Spinal cord (tissue), 10 donors: Measurements from ENCODE around the gene CCNA1. TPM values are rescaled to one million over a fixed set of nuclear protein-coding genes. Genes with fewer than 3 reads are reported as not detected.

ENCODE experiments used
- DNase-seq, 6 donors: peaks; one replicate each; pipeline versions ENCODE4 v3.0.0 to v3.0.0-alpha.2; 2013 to 2015; ENCODE audit warnings: low spot score in 6 of 6, low read depth in 4 of 6
- H3K27ac ChIP-seq: one replicate; pipeline ENCODE4 v1.5.1; 2013; ENCODE audit warnings: low read depth, low read length, control low read depth
- H3K27me3 ChIP-seq: one replicate; pipeline ENCODE4 v1.6.1; 2013; ENCODE audit warnings: low read length; ENCODE audit not compliant: control insufficient read depth, insufficient read depth
- H3K36me3 ChIP-seq: one replicate; pipeline ENCODE4 v1.6.1; 2013; ENCODE audit warnings: low read length; ENCODE audit not compliant: control insufficient read depth, insufficient read depth
- H3K4me1 ChIP-seq: one replicate; pipeline ENCODE4 v1.6.1; 2013; ENCODE audit warnings: low read length; ENCODE audit not compliant: control insufficient read depth, insufficient read depth
- H3K4me3 ChIP-seq: one replicate; pipeline ENCODE4 v1.5.1; 2013; ENCODE audit warnings: low read depth, low read length, control low read depth
- H3K9me3 ChIP-seq: one replicate; pipeline ENCODE4 v1.6.1; 2013; ENCODE audit warnings: low read length; ENCODE audit not compliant: control insufficient read depth, insufficient read depth
- WGBS: methylation state at CpG from one replicate; pipeline ENCODE4 v1.1.5; 2013; ENCODE audit warnings: missing lambda C conversion rate; ENCODE audit not compliant: insufficient coverage; 5-methylcytosine and 5-hydroxymethylcytosine counted together
- long read RNA-seq, 4 donors: transcript quantifications; one replicate each; lab custom pipeline, GENCODE V29; 2026
- polyA plus RNA-seq, 2 donors: library from polyadenylated mRNA; unstranded; fragments of 120-200 nt; gene quantifications; one replicate each; pipeline ENCODE4 v1.2.1, GENCODE V29; 2013; ENCODE audit not compliant: insufficient read length in 2 of 2
- total RNA-seq, 2 donors: library from RNA; depleted of rRNA in 1 of 2; stranded (reverse); fragments of 120-200 nt in 1 of 2; fragments of >200 nt in 1 of 2; gene quantifications; one replicate each; pipeline versions ENCODE4 v1.2.3 to v1.2.4, GENCODE V29; 2013 to 2014
- donor health status: healthy.

CCNA1 gene
- total RNA-seq (10 to 100 TPM in 1 of 2 donors, 1 to 10 TPM in 1; 6.2 to 13.1 TPM), polyA plus RNA-seq (10 to 100 TPM; 16.5 to 18.5 TPM)
- long read RNA-seq, donor 1, partial matches to known transcripts: 0 of 4 reads
- long read RNA-seq, donor 1, other reads (novel, unspliced or antisense): 0 of 4 reads
- long read RNA-seq, donor 2, partial matches to known transcripts: 0 of 1 reads
- long read RNA-seq, donor 2, other reads (novel, unspliced or antisense): 0 of 1 reads
- long read RNA-seq, donor 3, partial matches to known transcripts: 0 of 2 reads
- long read RNA-seq, donor 3, other reads (novel, unspliced or antisense): 0 of 2 reads
- long read RNA-seq, donor 4: 0 reads

DNA sequence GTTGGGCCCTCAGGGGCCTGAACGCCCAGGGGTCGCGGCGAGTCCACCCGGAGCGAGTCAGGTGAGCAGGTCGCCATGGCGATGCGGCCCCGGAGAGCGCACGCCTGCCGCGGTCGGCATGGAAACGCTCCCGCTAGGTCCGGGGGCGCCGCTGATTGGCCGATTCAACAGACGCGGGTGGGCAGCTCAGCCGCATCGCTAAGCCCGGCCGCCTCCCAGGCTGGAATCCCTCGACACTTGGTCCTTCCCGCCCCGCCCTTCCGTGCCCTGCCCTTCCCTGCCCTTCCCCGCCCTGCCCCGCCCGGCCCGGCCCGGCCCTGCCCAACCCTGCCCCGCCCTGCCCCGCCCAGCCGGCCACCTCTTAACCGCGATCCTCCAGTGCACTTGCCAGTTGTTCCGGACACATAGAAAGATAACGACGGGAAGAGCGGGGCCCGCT is at the start of gene CCNA1:
Gene CCNA1, plus strand, starts transcription at position 390 of the 439 bp plus-strand sequence. CDS start 562 bp downstream, outside the sequence.
- peak in 4 of 6 donors; percentile 57 to 94 (median 74) for DNase-seq
- H3K9me3 ChIP-seq: no peaks in the 10 kb centered on the region
- WGBS: 0% methylated on average over 39 of the region's 46 CpGs
- no peak within 1 kb of the TSS for H3K27ac ChIP-seq
- H3K4me3 ChIP-seq: peak within 1 kb of the TSS; percentile 40
- peaks cover 29% of the 10 kb centered on the region for H3K27me3 ChIP-seq
- H3K36me3 ChIP-seq: no peaks in the 10 kb centered on the region
- H3K4me1 ChIP-seq: peaks cover 21% of the 10 kb centered on the region

DNA sequence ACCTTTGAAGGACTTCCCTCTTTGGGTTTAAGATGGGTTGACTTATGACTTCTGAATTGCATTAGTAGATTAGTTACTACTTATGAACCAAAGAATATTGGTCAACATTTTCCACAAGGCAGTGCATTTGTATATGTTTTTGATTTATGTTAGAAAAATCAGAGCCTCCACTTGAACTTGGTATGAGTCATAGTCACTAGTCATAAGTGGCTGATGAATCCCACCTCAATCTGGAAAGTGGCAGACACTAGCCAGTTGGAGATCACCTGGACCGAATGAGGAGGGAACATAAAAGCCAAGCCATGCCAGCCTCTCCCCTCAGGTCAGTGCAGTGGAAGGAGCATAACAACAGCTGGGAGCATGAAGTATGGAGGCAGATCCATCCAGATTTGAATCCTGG is 46.8 kb upstream of the CCNA1 start:
- WGBS: 83% methylated on average over 1 of the region's 1 CpG
- no peaks in the 10 kb centered on the region for H3K9me3 ChIP-seq
- no peak for DNase-seq
- no peaks in the 10 kb centered on the region for H3K36me3 ChIP-seq
- no peaks in the 10 kb centered on the region for H3K27me3 ChIP-seq
- H3K4me3 ChIP-seq: no peak overlapping the region
- no peak overlapping the region for H3K27ac ChIP-seq
- H3K4me1 ChIP-seq: no peaks in the 10 kb centered on the region

DNA sequence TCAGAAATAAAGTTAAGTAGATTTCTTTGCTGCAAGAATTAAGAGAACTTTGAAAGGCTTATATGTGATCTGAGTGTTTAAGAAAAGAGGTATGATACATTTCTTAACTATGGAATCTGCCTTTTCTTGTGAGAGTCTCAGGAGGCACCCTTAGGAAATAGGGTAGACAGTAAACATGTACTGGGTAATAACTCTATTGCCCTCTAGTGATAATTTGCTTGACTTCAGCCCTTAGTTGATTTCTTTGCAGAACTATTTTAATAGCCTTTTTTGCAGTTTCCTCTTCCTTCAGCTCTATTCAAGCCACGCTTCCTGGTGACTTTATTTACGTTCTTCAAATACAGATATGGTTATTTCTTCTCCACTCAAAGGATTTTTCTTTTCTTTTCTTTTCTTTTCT is 37.0 kb upstream of the CCNA1 start:
- Histone ChIP-seq H3K4me3 (no peak overlapping the region), H3K36me3 (no peaks in the 10 kb centered on the region), H3K4me1 (no peaks in the 10 kb centered on the region), H3K27ac (no peak overlapping the region), H3K9me3 (no peaks in the 10 kb centered on the region), H3K27me3 (no peaks in the 10 kb centered on the region)
- 53% methylated on average over 2 of the region's 2 CpGs for WGBS
- DNase-seq: peak in 1 of 6 donors; percentile 27

DNA sequence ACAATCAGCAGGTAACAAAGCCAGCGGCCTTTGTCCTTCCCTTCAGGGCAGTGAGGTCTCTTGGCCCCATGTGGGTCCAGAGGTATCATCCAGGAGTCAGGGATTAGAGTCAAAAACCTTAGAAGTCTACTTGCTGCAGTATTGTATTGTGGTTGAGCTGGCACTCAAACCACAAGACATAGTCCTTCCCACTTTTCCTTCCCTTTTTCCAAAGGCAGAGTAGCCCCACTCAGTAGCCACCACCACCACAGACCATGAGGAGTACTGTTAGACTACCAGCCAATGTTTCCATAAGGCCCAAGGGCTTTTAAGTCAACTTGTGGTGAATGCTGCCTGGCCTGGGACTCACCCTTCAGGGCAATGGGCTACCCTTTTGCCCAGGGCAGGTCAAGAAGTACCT is 27.1 kb upstream of the CCNA1 start:
- no peaks in the 10 kb centered on the region for H3K27me3 ChIP-seq
- no peak for DNase-seq
- no peak overlapping the region for H3K27ac ChIP-seq
- no peaks in the 10 kb centered on the region for H3K36me3 ChIP-seq
- no peak overlapping the region for H3K4me3 ChIP-seq
- H3K4me1 ChIP-seq: no peaks in the 10 kb centered on the region
- 100% methylated on average over 1 of the region's 1 CpG for WGBS
- no peaks in the 10 kb centered on the region for H3K9me3 ChIP-seq

DNA sequence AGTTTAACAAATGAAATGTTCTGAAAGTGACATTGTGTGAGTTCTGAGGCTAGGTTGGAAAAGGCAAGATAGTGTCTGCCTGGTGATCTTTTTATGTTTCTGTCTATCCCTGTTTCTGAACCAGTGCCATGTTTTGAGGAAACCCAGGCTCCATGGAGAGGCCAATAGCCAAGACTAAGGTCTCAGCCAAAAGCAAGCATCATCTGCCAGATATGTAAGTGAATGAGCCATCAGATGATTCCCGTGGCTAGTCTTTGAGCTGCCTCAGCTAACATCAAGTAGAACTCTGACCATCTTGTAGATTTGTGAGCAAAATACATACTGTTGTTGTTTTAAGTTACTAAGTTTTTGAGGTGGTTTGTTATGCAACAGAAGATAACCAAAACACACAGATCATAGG is 19.6 kb upstream of the CCNA1 start:
- no CpG with 5 or more reads among the region's 1 CpG for WGBS
- H3K27ac ChIP-seq: no peak overlapping the region
- H3K9me3 ChIP-seq: peaks cover 2% of the 10 kb centered on the region
- H3K36me3 ChIP-seq: no peaks in the 10 kb centered on the region
- H3K4me1 ChIP-seq: no peaks in the 10 kb centered on the region
- no peak overlapping the region for H3K4me3 ChIP-seq
- DNase-seq: no peak
- H3K27me3 ChIP-seq: no peaks in the 10 kb centered on the region

DNA sequence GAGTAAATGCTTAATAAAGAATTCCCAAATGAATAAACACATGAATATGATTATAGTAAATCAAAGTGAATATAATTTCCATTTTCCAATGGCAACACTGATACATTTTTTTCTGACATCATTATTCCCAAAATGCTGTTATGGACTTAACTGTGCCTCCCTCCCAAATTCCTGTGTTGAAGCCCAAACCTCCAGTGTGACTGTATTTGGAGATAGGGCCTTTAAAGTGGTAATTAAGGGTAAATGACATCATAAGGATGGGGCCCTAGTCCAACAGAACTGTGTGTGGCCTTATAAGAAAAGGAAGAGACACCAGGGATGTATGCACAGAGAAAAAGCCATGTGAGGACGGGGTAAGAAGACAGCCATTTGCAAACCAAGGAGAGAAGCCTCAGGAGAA is 19.1 kb upstream of the CCNA1 start:
- H3K27ac ChIP-seq: no peak overlapping the region
- H3K27me3 ChIP-seq: no peaks in the 10 kb centered on the region
- H3K9me3 ChIP-seq: peaks cover 2% of the 10 kb centered on the region
- H3K36me3 ChIP-seq: no peaks in the 10 kb centered on the region
- DNase-seq: no peak
- H3K4me3 ChIP-seq: no peak overlapping the region
- no peaks in the 10 kb centered on the region for H3K4me1 ChIP-seq
- 64% methylated on average over 1 of the region's 1 CpG for WGBS

DNA sequence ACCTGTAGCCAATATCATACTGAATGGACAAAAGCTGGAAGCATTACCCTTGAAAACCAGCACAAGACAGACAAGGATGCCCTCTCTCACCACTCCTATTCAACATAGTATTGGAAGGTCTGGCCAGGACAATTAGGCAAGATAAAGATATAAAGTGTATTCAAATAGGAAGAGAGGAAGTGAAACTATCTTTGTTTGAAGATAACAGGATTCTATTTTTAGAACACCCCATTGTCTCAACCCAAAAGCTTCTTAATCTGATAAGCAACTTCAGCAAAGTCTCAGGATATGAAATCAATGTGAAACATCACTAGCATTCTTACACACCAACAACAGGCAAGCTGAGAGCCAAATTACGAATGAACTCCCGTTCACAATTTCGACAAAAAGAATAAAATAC is 17.8 kb upstream of the CCNA1 start:
- no peaks in the 10 kb centered on the region for H3K27me3 ChIP-seq
- H3K27ac ChIP-seq: no peak overlapping the region
- no peak for DNase-seq
- no peaks in the 10 kb centered on the region for H3K36me3 ChIP-seq
- peaks cover 2% of the 10 kb centered on the region for H3K9me3 ChIP-seq
- WGBS: no CpG with 5 or more reads among the region's 3 CpGs
- H3K4me1 ChIP-seq: no peaks in the 10 kb centered on the region
- no peak overlapping the region for H3K4me3 ChIP-seq

DNA sequence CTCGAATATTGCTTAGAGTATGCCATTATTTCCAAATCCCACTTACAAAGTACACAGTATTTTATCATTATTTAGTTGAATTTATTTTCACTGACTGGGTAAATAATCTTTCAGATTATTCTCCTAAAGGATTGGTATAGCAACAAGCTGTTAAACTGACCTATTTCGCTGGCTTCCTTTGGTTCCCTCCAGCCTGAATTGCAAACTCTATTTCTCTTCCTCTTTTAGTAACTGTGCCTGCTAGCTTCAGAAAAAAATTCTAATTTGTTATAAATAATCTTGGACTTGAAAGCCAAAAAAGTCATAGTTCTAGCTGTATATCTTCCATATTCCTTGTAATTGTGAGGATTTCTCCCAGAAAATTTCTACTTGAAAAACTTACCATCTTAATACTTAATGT is 15.0 kb upstream of the CCNA1 start:
- no peaks in the 10 kb centered on the region for H3K36me3 ChIP-seq

DNA sequence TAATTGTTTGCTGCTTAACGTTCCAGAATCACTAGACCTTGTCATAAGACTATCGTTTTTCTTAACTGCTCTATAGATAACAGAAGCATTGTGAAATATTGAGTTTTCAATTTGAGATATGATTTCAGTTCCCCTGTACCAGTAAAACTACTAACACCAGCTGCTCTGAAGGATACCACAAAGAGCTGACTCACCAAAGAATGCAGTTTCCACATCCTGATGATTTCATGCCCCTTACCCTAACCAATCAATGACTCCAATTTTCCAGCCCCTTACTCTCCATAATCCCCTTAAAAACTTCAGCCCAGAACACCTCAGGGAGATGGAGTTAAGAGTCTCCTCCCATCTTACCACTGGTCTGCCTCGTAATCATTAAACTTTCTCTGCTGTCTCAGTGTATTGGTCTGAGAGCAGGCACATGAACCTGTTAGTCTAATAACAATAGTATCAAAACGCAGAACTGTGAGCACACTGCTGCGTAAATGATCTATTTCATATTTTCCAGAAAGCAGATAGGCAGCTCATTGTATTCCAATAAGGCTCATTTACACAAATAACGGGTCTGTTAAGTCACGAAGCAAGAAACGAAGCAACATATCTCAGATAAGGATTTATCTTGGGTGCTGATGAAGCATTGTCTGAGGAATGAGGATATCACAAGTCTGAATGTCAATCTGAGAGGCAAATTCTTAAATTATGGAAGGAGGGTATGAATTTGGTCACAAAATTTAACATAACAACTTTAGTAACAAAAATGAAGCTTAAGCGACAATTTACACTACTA is 14.1 kb upstream of the CCNA1 start:
- DNase-seq: no peak
- no peaks in the 10 kb centered on the region for H3K36me3 ChIP-seq
- peaks cover 4% of the 10 kb centered on the region for H3K4me1 ChIP-seq
- no peak overlapping the region for H3K4me3 ChIP-seq
- H3K27me3 ChIP-seq: no peaks in the 10 kb centered on the region
- 80% methylated on average over 1 of the region's 9 CpGs for WGBS
- H3K27ac ChIP-seq: no peak overlapping the region
- H3K9me3 ChIP-seq: peaks cover 2% of the 10 kb centered on the region

More for the DNA sequence above, 15.0 kb upstream of the CCNA1 start:
- no CpG with 5 or more reads among the region's 2 CpGs for WGBS
- Histone ChIP-seq H3K4me1 (peaks cover 4% of the 10 kb centered on the region), H3K4me3 (no peak overlapping the region), H3K27me3 (no peaks in the 10 kb centered on the region), H3K27ac (no peak overlapping the region), H3K9me3 (peaks cover 2% of the 10 kb centered on the region)
- DNase-seq: no peak
